ENCODE measurements around the gene SNAI1. TPM values are rescaled to one million over a fixed set of nuclear protein-coding genes. Genes with fewer than 3 reads are reported as not detected.
A peak's percentile ranks its signal among the peaks of the same experiment; 100 is the strongest.
"Not testable (repeated sequence)": the region's sequence is repeated elsewhere in the genome, so short reads cannot be mapped to it uniquely, and the experiment has no call there.

Gene SNAI1
- 0.72 and 1.8 TPM in 2 replicates for total RNA-seq
- 0.28 TPM for polyA plus RNA-seq (2012)

- no peak for DNase-seq (ENCODE audit: low read depth)
Measured at GRCh38 chr20:49982346-49983122, at the start of gene SNAI1. TSS of gene SNAI1 (plus strand) at chr20:49982980. CDS start at chr20:49983060, 80 bp downstream.

- no peak for DNase-seq (ENCODE audit: low read depth)
Measured at GRCh38 chr20:49935746-49936152, 47.0 kb upstream of the SNAI1 start.

- peak; percentile 94 for DNase-seq (ENCODE audit: low read depth)
Measured at GRCh38 chr20:49936153-49937026, 46.4 kb upstream of the SNAI1 start, which contains the start of gene RNF114. TSS of gene RNF114 (plus strand) at chr20:49936397. CDS start at chr20:49936413, 16 bp downstream.

GRCh38 chr20:49937027-49937929 lies 45.5 kb upstream of the SNAI1 start:
- no peak for DNase-seq (ENCODE audit: low read depth)

- DNase-seq (ENCODE audit: low read depth), result peak; percentile 48
Measured at GRCh38 chr20:49938173-49939163, 44.3 kb upstream of the SNAI1 start.

- no peak for DNase-seq (ENCODE audit: low read depth)
Measured at GRCh38 chr20:49941456-49941855, 41.3 kb upstream of the SNAI1 start.

GRCh38 chr20:49942303-49942702 lies 40.5 kb upstream of the SNAI1 start:
- no peak for DNase-seq (ENCODE audit: low read depth)

- DNase-seq (ENCODE audit: low read depth), result no peak
Measured at GRCh38 chr20:49942942-49943341, 39.8 kb upstream of the SNAI1 start.

- no peak for DNase-seq (ENCODE audit: low read depth)
Measured at GRCh38 chr20:49945306-49945700, 37.5 kb upstream of the SNAI1 start.

GRCh38 chr20:49945701-49946477 lies 36.9 kb upstream of the SNAI1 start:
- no peak for DNase-seq (ENCODE audit: low read depth)

- DNase-seq (ENCODE audit: low read depth), result no peak
Measured at GRCh38 chr20:49948178-49948577, 34.6 kb upstream of the SNAI1 start.

- DNase-seq (ENCODE audit: low read depth), result peak; percentile 43
Measured at GRCh38 chr20:49948809-49949507, 33.8 kb upstream of the SNAI1 start.

- no peak for DNase-seq (ENCODE audit: low read depth)
Measured at GRCh38 chr20:49951151-49951550, 31.6 kb upstream of the SNAI1 start.

GRCh38 chr20:49955167-49955566 lies 27.6 kb upstream of the SNAI1 start:
- DNase-seq (ENCODE audit: low read depth), result no peak

- DNase-seq (ENCODE audit: low read depth), result not testable (repeated sequence)
Measured at GRCh38 chr20:49955830-49956396, 26.9 kb upstream of the SNAI1 start.

- no peak for DNase-seq (ENCODE audit: low read depth)
Measured at GRCh38 chr20:49956689-49957088, 26.1 kb upstream of the SNAI1 start.

GRCh38 chr20:49957089-49957938 lies 25.5 kb upstream of the SNAI1 start:
- not testable (repeated sequence) for DNase-seq (ENCODE audit: low read depth)

All from myocyte (in vitro differentiated cells).